Lung (tissue), 16 donors: ENCODE data around the gene VPS8. TPM values are rescaled to one million over a fixed set of nuclear protein-coding genes. Genes with fewer than 3 reads are reported as not detected.
A peak's percentile ranks its signal among the peaks of the same experiment; 100 is the strongest.

Source experiments
- ATAC-seq: fragments of 200-7000 bp; cut with Tn5 transposase; one replicate; pipeline ENCODE4 v1.9.1; 2020; ENCODE audit warnings: moderate number of reproducible peaks; ENCODE audit not compliant: insufficient read depth, low FRiP score
- DNase-seq, 3 donors: peaks; one replicate each; pipeline ENCODE4 v3.0.0-alpha.2; 2013 to 2017
- H3K27ac ChIP-seq, 2 donors: one replicate each; pipeline ENCODE4 v1.5.1; 2013; ENCODE audit warnings: mild to moderate bottlenecking in 2 of 2, moderate library complexity in 2 of 2, control low read depth in 1 of 2, inconsistent platforms in 1 of 2, low read depth in 1 of 2, low read length in 1 of 2
- H3K27me3 ChIP-seq, 3 donors: one replicate each; pipeline ENCODE4 v1.5.1; 2013; ENCODE audit warnings: low read length in 2 of 3; ENCODE audit not compliant: control insufficient read depth in 3 of 3, insufficient read depth in 3 of 3
- H3K36me3 ChIP-seq, 4 donors: one replicate each; pipeline ENCODE4 v1.5.1; 2013; ENCODE audit warnings: low read length in 4 of 4, mild to moderate bottlenecking in 1 of 4, moderate library complexity in 1 of 4; ENCODE audit not compliant: control insufficient read depth in 4 of 4, insufficient read depth in 4 of 4
- H3K4me1 ChIP-seq, 5 donors: one replicate each; pipeline ENCODE4 v1.5.1; 2013; ENCODE audit warnings: low read length in 5 of 5, mild to moderate bottlenecking in 2 of 5, moderate library complexity in 1 of 5; ENCODE audit not compliant: control insufficient read depth in 5 of 5, insufficient read depth in 5 of 5
- H3K4me3 ChIP-seq: one replicate; pipeline ENCODE4 v1.5.1; 2013; ENCODE audit warnings: mild to moderate bottlenecking, control low read depth, moderate library complexity
- H3K9ac ChIP-seq, 2 donors: one replicate each; pipeline ENCODE4 v1.5.1; 2013; ENCODE audit warnings: low read length in 2 of 2, control low read depth in 1 of 2; ENCODE audit not compliant: insufficient read depth in 1 of 2
- H3K9me3 ChIP-seq, 4 donors: one replicate each; pipeline ENCODE4 v1.5.1; 2013; ENCODE audit warnings: low read length in 3 of 4, mild to moderate bottlenecking in 1 of 4, moderate library complexity in 1 of 4; ENCODE audit not compliant: control insufficient read depth in 4 of 4, insufficient read depth in 3 of 4
- CTCF ChIP-seq: IDR thresholded peaks from 2 replicates; pipeline ENCODE4 v1.5.1; 2012; ENCODE audit warnings: mild to moderate bottlenecking; ENCODE audit errors: control extremely low read depth, extremely low read depth
- WGBS, 2 donors: extraction: QIAGEN DNeasy Blood & Tissue Kit; methylation state at CpG; one replicate each; pipeline ENCODE4 v1.1.7; 2013; 5-methylcytosine and 5-hydroxymethylcytosine counted together
- long read RNA-seq, 5 donors: transcript quantifications; one replicate each; lab custom pipeline, GENCODE V29; 2026
- polyA plus RNA-seq, 2 donors: library from polyadenylated mRNA; stranded (reverse); fragments of 200-250 nt; gene quantifications; one replicate each; pipeline ENCODE4 v1.2.1, GENCODE V29; 2013
- total RNA-seq, 2 donors: library from RNA; depleted of rRNA in 1 of 2; stranded (reverse); fragments of >200 nt in 1 of 2; gene quantifications; one replicate each; pipeline ENCODE4 v1.2.1, GENCODE V29; 2014 to 2021
- donor health status: control.
- donor health status: control.
- donor health status: Bipolar disorder and iron deficiency.
- donor health status: healthy.
- donor health status: DM: yes; HTN: yes; CAD: no.

The VPS8 gene
- total RNA-seq: 100 to 1,000 TPM in 1 of 2 donors, 10 to 100 TPM in 1; 54.9 to 184 TPM
- polyA plus RNA-seq: 10 to 100 TPM; 13.9 to 22.2 TPM
- long read RNA-seq, donor 1, partial matches to known transcripts: 0 of 2 reads
- long read RNA-seq, donor 1, other reads (novel, unspliced or antisense): 0 of 2 reads
- long read RNA-seq, donor 2: 0 reads
- long read RNA-seq, donor 3, partial matches to known transcripts: 0 of 1 reads
- long read RNA-seq, donor 3, other reads (novel, unspliced or antisense): 0 of 1 reads
- long read RNA-seq, donor 4, partial matches to known transcripts: 0 of 1 reads
- long read RNA-seq, donor 4, other reads (novel, unspliced or antisense): 0 of 1 reads
- long read RNA-seq, donor 5, partial matches to known transcripts: 8 of 10 reads
- long read RNA-seq, donor 5, other reads (novel, unspliced or antisense): 0 of 10 reads

GRCh38 chr3:184811999-184812661 lies at the start of gene VPS8:
Gene VPS8 (plus strand): TSS chr3:184812166. CDS start chr3:184824633, 12,467 bp downstream.
- WGBS, 2 donors: 0% methylated on average over 50 of the region's 50 CpGs
- DNase-seq (peak; percentile 96 to 97 (median 96)), ATAC-seq (peak; percentile 98)
- TF ChIP-seq CTCF: peak; percentile 23
- peak within 1 kb of the TSS; percentile 88 to 94 for H3K27ac ChIP-seq
- peaks cover 0 to 13% (median 6%) of the 10 kb centered on the region in 5 donors for H3K4me1 ChIP-seq
- H3K9ac ChIP-seq: peak within 1 kb of the TSS in 1 of 2 donors; percentile 78
- H3K27me3 ChIP-seq: no peaks in the 10 kb centered on the region
- peaks cover 0 to 4% (median 0%) of the 10 kb centered on the region in 4 donors for H3K36me3 ChIP-seq
- no peaks in the 10 kb centered on the region for H3K9me3 ChIP-seq
- peak within 1 kb of the TSS; percentile 72 for H3K4me3 ChIP-seq

- Histone ChIP-seq H3K9me3 (no peaks in the 10 kb centered on the region), H3K27me3 (no peaks in the 10 kb centered on the region), H3K4me3 (no peak overlapping the region), H3K36me3 (no peaks in the 10 kb centered on the region), H3K27ac (no peak overlapping the region), H3K9ac (no peak overlapping the region), H3K4me1 (peaks cover 0 to 26% (median 21%) of the 10 kb centered on the region in 5 donors)
- TF ChIP-seq CTCF: no peak
- no peak for ATAC-seq
- no peak for DNase-seq
- WGBS, 2 donors: 90 to 97% methylated on average over 4 of the region's 4 CpGs
Observed at GRCh38 chr3:184764191-184764590, 47.8 kb upstream of the VPS8 start.

DNA sequence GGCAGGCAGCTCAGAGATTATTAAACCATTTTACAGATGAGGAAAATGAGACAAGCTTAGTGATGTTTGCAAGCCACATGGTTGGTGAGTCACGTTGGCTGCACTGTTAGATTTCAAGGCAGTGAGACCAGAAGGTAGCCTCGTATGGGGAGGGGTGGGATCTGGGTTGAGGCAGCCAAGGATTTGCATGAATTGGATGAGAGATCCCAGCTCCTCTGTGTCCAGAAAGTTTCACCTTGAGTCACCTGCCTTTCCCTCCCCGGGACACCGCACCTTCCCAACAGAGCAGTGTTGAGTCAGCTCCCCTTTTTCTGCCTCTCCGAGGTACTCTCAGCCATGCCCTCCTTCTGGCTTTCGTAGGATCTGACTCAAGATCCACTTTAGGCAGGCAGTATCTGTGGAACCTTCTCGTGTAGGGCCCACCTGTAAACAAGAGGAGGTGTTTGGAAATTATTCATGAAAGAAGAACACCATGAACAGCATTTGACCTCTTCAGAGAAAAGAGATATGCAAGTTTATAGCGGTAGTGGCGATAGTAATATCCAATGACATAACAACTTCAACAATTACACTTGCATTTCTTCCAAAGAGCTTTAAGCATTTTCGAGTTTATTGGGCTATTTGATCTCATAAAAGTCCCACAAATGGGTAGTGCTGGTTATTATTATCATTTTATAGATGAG lies 46.8 kb upstream of the VPS8 start:
- H3K4me1 ChIP-seq: peaks cover 0 to 16% (median 13%) of the 10 kb centered on the region in 5 donors
- no peaks in the 10 kb centered on the region for H3K9me3 ChIP-seq
- DNase-seq: no peak
- no peak for ATAC-seq
- 81 to 88% methylated on average over 10 of the region's 10 CpGs for WGBS, 2 donors
- no peak overlapping the region for H3K9ac ChIP-seq
- no peaks in the 10 kb centered on the region for H3K36me3 ChIP-seq
- TF ChIP-seq CTCF: no peak
- H3K4me3 ChIP-seq: no peak overlapping the region
- H3K27me3 ChIP-seq: no peaks in the 10 kb centered on the region
- H3K27ac ChIP-seq: no peak overlapping the region
